Spleen (tissue), 7 donors: Measurements from ENCODE around the gene PDGFRB.

ENCODE experiments used
- POLR2A ChIP-seq, 3 donors: fragments of 450-650 bp; IDR thresholded peaks; one replicate each; pipeline ENCODE4 v1.5.1; 2017; ENCODE audit warnings: antibody characterized with exemption in 3 of 3, mild to moderate bottlenecking in 1 of 3
- POLR2AphosphoS5 ChIP-seq, 3 donors: sonication (generic); formaldehyde crosslinking; IDR thresholded peaks; one replicate each; pipeline ENCODE4 v1.5.1; 2017; ENCODE audit warnings: antibody characterized with exemption in 3 of 3
- TF ChIP-seq, protein P1 (sequence below), 11 experiments: fragments of 200-600 bp in 7 of 11; fragments of 450-650 bp in 4 of 11; sonication (generic) in 4 of 11; IDR thresholded peaks in 8 of 11; conservative IDR thresholded peaks in 3 of 11; 1 replicate in 7 of 11; 2 replicates in 4 of 11; pipeline versions ENCODE4 v1.4.0 to v1.8.0; 2016 to 2021; ENCODE audit warnings: antibody characterized with exemption in 11 of 11, inconsistent platforms in 4 of 11, mild to moderate bottlenecking in 1 of 11
- donor health status: DM: no; HTN: no; CAD: no; lungs with moderate emphysema.
- donor health status: DM: no; HTN: no; CAD: no.
- donor health status: DM: no; HTN: no; CAD: no.

- TF ChIP-seq, protein P1, sequence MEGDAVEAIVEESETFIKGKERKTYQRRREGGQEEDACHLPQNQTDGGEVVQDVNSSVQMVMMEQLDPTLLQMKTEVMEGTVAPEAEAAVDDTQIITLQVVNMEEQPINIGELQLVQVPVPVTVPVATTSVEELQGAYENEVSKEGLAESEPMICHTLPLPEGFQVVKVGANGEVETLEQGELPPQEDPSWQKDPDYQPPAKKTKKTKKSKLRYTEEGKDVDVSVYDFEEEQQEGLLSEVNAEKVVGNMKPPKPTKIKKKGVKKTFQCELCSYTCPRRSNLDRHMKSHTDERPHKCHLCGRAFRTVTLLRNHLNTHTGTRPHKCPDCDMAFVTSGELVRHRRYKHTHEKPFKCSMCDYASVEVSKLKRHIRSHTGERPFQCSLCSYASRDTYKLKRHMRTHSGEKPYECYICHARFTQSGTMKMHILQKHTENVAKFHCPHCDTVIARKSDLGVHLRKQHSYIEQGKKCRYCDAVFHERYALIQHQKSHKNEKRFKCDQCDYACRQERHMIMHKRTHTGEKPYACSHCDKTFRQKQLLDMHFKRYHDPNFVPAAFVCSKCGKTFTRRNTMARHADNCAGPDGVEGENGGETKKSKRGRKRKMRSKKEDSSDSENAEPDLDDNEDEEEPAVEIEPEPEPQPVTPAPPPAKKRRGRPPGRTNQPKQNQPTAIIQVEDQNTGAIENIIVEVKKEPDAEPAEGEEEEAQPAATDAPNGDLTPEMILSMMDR (IDR thresholded peaks at IDR 0.05 in 8 of 11, conservative IDR thresholded peaks at IDR 0.05 in 3 of 11): no peak
- TF ChIP-seq POLR2A (IDR thresholded peaks at IDR 0.05) (no peak), POLR2AphosphoS5 (IDR thresholded peaks at IDR 0.05) (peak in 2 of 3 donors; percentile 34 to 61)
These were observed 14.8 kb downstream of the PDGFRB start for GRCh38 chr5:150140830-150141229.
